Measurements from ENCODE around the gene TNS4. TPM values are rescaled to one million over a fixed set of nuclear protein-coding genes. Genes with fewer than 3 reads are reported as not detected.

TNS4 gene
- total RNA-seq, 1 donor from 2014 or later, result not detected

- Mint-ChIP-seq H3K9me3 (ENCODE audit: low read depth) (no peaks in the 10 kb centered on the region), H3K4me1 (ENCODE audit: low read depth) (no peaks in the 10 kb centered on the region), H3K27me3 (peaks cover 5% of the 10 kb centered on the region), H3K36me3 (ENCODE audit: insufficient read depth) (no peaks in the 10 kb centered on the region), H3K4me3 (ENCODE audit: low read depth) (no peak overlapping the region), H3K27ac (no peak overlapping the region)
- TF ChIP-seq CTCF (IDR thresholded peaks at IDR 0.05; ENCODE audit: unreplicated experiment), result no peak
- no peak for DNase-seq (ENCODE audit: low spot score, unreplicated experiment)
Measured at GRCh38 chr17:40479754-40480480, 21.5 kb downstream of the TNS4 start.

- no peaks in the 10 kb centered on the region for H3K4me1 Mint-ChIP-seq (ENCODE audit: low read depth)
- DNase-seq (ENCODE audit: low spot score, unreplicated experiment), result no peak
- H3K4me3 Mint-ChIP-seq (ENCODE audit: low read depth), result no peak overlapping the region
- TF ChIP-seq CTCF (IDR thresholded peaks at IDR 0.05; ENCODE audit: unreplicated experiment), result no peak
- no peak overlapping the region for H3K27ac Mint-ChIP-seq
- no peaks in the 10 kb centered on the region for H3K36me3 Mint-ChIP-seq (ENCODE audit: insufficient read depth)
- H3K27me3 Mint-ChIP-seq, result peaks cover 3% of the 10 kb centered on the region
- no peaks in the 10 kb centered on the region for H3K9me3 Mint-ChIP-seq (ENCODE audit: low read depth)
Measured at GRCh38 chr17:40478486-40478885, 22.9 kb downstream of the TNS4 start.

GRCh38 chr17:40477796-40478195 lies 23.6 kb downstream of the TNS4 start:
- TF ChIP-seq CTCF (IDR thresholded peaks at IDR 0.05; ENCODE audit: unreplicated experiment), result no peak

GRCh38 chr17:40475234-40475908 lies 26.1 kb downstream of the TNS4 start:
- peaks cover 3% of the 10 kb centered on the region for H3K27me3 Mint-ChIP-seq
- DNase-seq (ENCODE audit: low spot score, unreplicated experiment), result no peak
- H3K36me3 Mint-ChIP-seq (ENCODE audit: insufficient read depth), result no peaks in the 10 kb centered on the region
- no peak for TF ChIP-seq CTCF (IDR thresholded peaks at IDR 0.05; ENCODE audit: unreplicated experiment)
- H3K9me3 Mint-ChIP-seq (ENCODE audit: low read depth), result peaks cover 6% of the 10 kb centered on the region
- H3K4me1 Mint-ChIP-seq (ENCODE audit: low read depth), result peaks cover 3% of the 10 kb centered on the region
- H3K27ac Mint-ChIP-seq, result no peak overlapping the region
- H3K4me3 Mint-ChIP-seq (ENCODE audit: low read depth), result no peak overlapping the region

More at GRCh38 chr17:40477796-40478195, 23.6 kb downstream of the TNS4 start:
- DNase-seq (ENCODE audit: low spot score, unreplicated experiment), result no peak
- no peak overlapping the region for H3K27ac Mint-ChIP-seq
- H3K36me3 Mint-ChIP-seq (ENCODE audit: insufficient read depth), result no peaks in the 10 kb centered on the region
- H3K4me3 Mint-ChIP-seq (ENCODE audit: low read depth), result no peak overlapping the region
- peaks cover under 1% of the 10 kb centered on the region for H3K9me3 Mint-ChIP-seq (ENCODE audit: low read depth)
- peaks cover 3% of the 10 kb centered on the region for H3K27me3 Mint-ChIP-seq
- no peaks in the 10 kb centered on the region for H3K4me1 Mint-ChIP-seq (ENCODE audit: low read depth)

GRCh38 chr17:40474419-40475002 lies 26.9 kb downstream of the TNS4 start:
- H3K27ac Mint-ChIP-seq, result no peak overlapping the region
- H3K4me3 Mint-ChIP-seq (ENCODE audit: low read depth), result no peak overlapping the region
- H3K36me3 Mint-ChIP-seq (ENCODE audit: insufficient read depth), result no peaks in the 10 kb centered on the region

More at GRCh38 chr17:40474419-40475002, 26.9 kb downstream of the TNS4 start:
- peaks cover 3% of the 10 kb centered on the region for H3K4me1 Mint-ChIP-seq (ENCODE audit: low read depth)
- peaks cover 6% of the 10 kb centered on the region for H3K9me3 Mint-ChIP-seq (ENCODE audit: low read depth)
- TF ChIP-seq CTCF (IDR thresholded peaks at IDR 0.05; ENCODE audit: unreplicated experiment), result no peak
- no peak for DNase-seq (ENCODE audit: low spot score, unreplicated experiment)
- peaks cover 3% of the 10 kb centered on the region for H3K27me3 Mint-ChIP-seq

Data from progenitor cell of endocrine pancreas (in vitro differentiated cells).